Mucosa of stomach (tissue), 1 donor: Measurements from ENCODE around the gene MDFI.

Experiments
- H3K27me3 ChIP-seq: one replicate; pipeline ENCODE4 v1.7.0; 2013; ENCODE audit warnings: mild to moderate bottlenecking, low read length; ENCODE audit not compliant: control insufficient read depth, insufficient read depth
- H3K36me3 ChIP-seq: one replicate; pipeline ENCODE4 v1.7.0; 2013; ENCODE audit warnings: low read length; ENCODE audit not compliant: control insufficient read depth, insufficient read depth
- H3K4me1 ChIP-seq: one replicate; pipeline ENCODE4 v1.7.0; 2013; ENCODE audit warnings: mild to moderate bottlenecking, low read length; ENCODE audit not compliant: control insufficient read depth, insufficient read depth
- H3K4me3 ChIP-seq: one replicate; pipeline ENCODE4 v1.7.0; 2013; ENCODE audit warnings: low read length
- H3K9ac ChIP-seq: one replicate; pipeline ENCODE4 v1.7.0; 2013; ENCODE audit warnings: mild to moderate bottlenecking, low read length, moderate library complexity
- H3K9me3 ChIP-seq: one replicate; pipeline ENCODE4 v1.7.0; 2013; ENCODE audit warnings: mild to moderate bottlenecking, low read length, moderate library complexity; ENCODE audit not compliant: control insufficient read depth
- donor health status: Pancreatic carcinoma.

MDFI gene

GRCh38 chr6:41682497-41683272 lies 44.4 kb downstream of the MDFI start:
- H3K27me3 ChIP-seq = no peaks in the 10 kb centered on the region
- H3K9me3 ChIP-seq = no peaks in the 10 kb centered on the region
- H3K4me3 ChIP-seq = peak overlapping the region; percentile 22
- H3K9ac ChIP-seq = peak overlapping the region; percentile 63
- peaks cover 28% of the 10 kb centered on the region for H3K4me1 ChIP-seq
- peaks cover 15% of the 10 kb centered on the region for H3K36me3 ChIP-seq

GRCh38 chr6:41683273-41683522 lies 44.9 kb downstream of the MDFI start:
- Histone ChIP-seq H3K4me3 (peak overlapping the region; percentile 22), H3K36me3 (peaks cover 15% of the 10 kb centered on the region), H3K27me3 (no peaks in the 10 kb centered on the region), H3K4me1 (peaks cover 33% of the 10 kb centered on the region), H3K9me3 (no peaks in the 10 kb centered on the region), H3K9ac (peak overlapping the region; percentile 63)

- H3K36me3 ChIP-seq = peaks cover 15% of the 10 kb centered on the region
- H3K4me3 ChIP-seq = peak overlapping the region; percentile 22
Measured at GRCh38 chr6:41683523-41684310, 45.4 kb downstream of the MDFI start.

GRCh38 chr6:41684311-41685180 lies 46.3 kb downstream of the MDFI start:
- no peaks in the 10 kb centered on the region for H3K27me3 ChIP-seq
- H3K9ac ChIP-seq = no peak overlapping the region
- H3K36me3 ChIP-seq = peaks cover 15% of the 10 kb centered on the region
- peaks cover 46% of the 10 kb centered on the region for H3K4me1 ChIP-seq
- no peak overlapping the region for H3K4me3 ChIP-seq
- no peaks in the 10 kb centered on the region for H3K9me3 ChIP-seq

More at GRCh38 chr6:41683523-41684310, 45.4 kb downstream of the MDFI start:
- Histone ChIP-seq H3K9me3 (no peaks in the 10 kb centered on the region), H3K4me1 (peaks cover 38% of the 10 kb centered on the region), H3K27me3 (no peaks in the 10 kb centered on the region), H3K9ac (peak overlapping the region; percentile 63)

DNA sequence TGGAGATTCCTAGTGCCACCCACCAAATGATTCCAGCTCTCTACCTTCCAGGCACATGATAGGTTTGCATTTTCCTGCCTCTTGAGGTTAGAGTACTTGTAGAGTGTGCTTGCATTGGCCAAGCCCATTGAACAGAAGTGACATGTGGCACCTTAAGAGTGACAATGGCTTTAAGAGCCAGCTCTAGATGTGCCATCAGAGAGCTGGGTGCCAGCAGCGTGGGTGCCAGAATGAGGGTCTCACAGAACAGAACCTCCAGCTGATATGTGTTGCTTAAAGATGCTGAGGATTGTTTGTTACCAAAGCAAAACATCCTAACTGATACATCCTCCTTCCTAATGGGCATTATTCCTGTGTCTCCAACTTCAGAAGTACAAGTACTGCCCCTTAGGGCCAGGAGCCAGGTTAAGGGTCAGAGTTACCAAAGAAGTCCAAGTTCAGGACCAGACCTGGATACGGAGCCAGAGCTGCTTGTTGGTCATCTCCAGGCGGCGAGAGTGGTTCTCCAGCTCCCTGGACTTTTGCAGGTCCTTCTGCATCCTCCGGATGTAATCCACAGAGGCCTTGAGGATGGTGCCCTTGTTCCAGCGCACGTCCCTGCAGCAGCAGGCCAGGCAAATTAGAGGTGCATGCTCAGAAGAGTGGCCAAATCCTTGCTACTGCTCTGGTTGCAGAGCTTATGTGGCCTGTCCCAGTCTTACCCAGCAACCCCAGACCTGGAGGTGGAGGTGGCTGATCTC lies 47.5 kb downstream of the MDFI start:
- Histone ChIP-seq H3K9ac (no peak overlapping the region), H3K4me1 (peaks cover 49% of the 10 kb centered on the region), H3K4me3 (no peak overlapping the region), H3K27me3 (no peaks in the 10 kb centered on the region), H3K9me3 (no peaks in the 10 kb centered on the region), H3K36me3 (peaks cover 15% of the 10 kb centered on the region)

- Histone ChIP-seq H3K36me3 (peaks cover 15% of the 10 kb centered on the region), H3K4me3 (no peak overlapping the region), H3K4me1 (peaks cover 43% of the 10 kb centered on the region), H3K9ac (no peak overlapping the region), H3K9me3 (no peaks in the 10 kb centered on the region), H3K27me3 (no peaks in the 10 kb centered on the region)
Measured at GRCh38 chr6:41687501-41688175, 49.4 kb downstream of the MDFI start.

DNA sequence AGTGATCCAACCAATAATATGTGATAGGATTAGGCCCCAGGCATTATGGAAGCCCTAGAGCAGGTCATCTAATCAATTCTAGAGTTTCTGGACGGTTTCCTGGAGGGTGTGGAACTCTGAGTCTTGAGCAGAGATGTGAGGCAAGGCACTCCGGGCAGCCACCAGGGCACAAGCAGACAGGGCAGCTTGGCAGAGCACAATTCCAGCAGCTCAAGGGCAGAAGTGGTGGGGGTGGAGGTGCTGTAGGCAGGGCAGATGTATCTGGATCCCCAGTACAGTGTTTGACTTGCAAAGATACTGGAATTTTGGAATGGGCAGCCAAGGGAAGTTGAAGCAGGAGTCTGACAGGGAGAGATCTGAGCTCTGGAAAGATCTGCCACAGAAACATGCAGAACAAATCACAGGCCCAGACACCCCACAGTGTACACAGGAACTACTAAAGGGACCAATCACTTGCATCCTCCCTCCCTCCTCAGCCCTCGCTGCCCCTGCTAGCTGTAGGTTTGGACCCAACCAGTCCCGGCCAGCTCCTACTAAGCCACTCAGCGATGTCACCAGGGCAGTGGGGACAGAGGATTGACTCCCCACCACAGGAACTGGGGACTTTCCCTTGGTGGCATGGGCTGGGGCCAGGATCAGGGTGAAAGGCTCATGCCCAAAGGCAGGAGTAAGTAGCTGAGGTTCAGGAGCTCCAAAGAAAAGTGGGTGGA lies 50.1 kb downstream of the MDFI start:
- peak overlapping the region; percentile 29 for H3K9ac ChIP-seq
- no peaks in the 10 kb centered on the region for H3K27me3 ChIP-seq
- no peak overlapping the region for H3K4me3 ChIP-seq
- H3K9me3 ChIP-seq = no peaks in the 10 kb centered on the region
- H3K36me3 ChIP-seq = peaks cover 15% of the 10 kb centered on the region
- H3K4me1 ChIP-seq = peaks cover 42% of the 10 kb centered on the region

GRCh38 chr6:41689171-41690008 lies 51.1 kb downstream of the MDFI start:
- H3K36me3 ChIP-seq = peaks cover 15% of the 10 kb centered on the region
- H3K9ac ChIP-seq = no peak overlapping the region
- H3K27me3 ChIP-seq = no peaks in the 10 kb centered on the region
- H3K4me1 ChIP-seq = peaks cover 40% of the 10 kb centered on the region
- H3K4me3 ChIP-seq = no peak overlapping the region
- no peaks in the 10 kb centered on the region for H3K9me3 ChIP-seq

GRCh38 chr6:41690541-41691330 lies 52.5 kb downstream of the MDFI start:
- Histone ChIP-seq H3K4me1 (peaks cover 40% of the 10 kb centered on the region), H3K27me3 (no peaks in the 10 kb centered on the region), H3K9ac (no peak overlapping the region), H3K36me3 (peaks cover 10% of the 10 kb centered on the region), H3K4me3 (no peak overlapping the region), H3K9me3 (no peaks in the 10 kb centered on the region)
